G401.6 (cell line): ENCODE measurements around the gene MYO10.

ENCODE experiments used
- FAIRE-seq: peaks from 2 replicates; lab custom pipeline; 2012; peaks lifted over from hg19 to GRCh38; lab: Jason Lieb, UNC

Gene MYO10

DNA sequence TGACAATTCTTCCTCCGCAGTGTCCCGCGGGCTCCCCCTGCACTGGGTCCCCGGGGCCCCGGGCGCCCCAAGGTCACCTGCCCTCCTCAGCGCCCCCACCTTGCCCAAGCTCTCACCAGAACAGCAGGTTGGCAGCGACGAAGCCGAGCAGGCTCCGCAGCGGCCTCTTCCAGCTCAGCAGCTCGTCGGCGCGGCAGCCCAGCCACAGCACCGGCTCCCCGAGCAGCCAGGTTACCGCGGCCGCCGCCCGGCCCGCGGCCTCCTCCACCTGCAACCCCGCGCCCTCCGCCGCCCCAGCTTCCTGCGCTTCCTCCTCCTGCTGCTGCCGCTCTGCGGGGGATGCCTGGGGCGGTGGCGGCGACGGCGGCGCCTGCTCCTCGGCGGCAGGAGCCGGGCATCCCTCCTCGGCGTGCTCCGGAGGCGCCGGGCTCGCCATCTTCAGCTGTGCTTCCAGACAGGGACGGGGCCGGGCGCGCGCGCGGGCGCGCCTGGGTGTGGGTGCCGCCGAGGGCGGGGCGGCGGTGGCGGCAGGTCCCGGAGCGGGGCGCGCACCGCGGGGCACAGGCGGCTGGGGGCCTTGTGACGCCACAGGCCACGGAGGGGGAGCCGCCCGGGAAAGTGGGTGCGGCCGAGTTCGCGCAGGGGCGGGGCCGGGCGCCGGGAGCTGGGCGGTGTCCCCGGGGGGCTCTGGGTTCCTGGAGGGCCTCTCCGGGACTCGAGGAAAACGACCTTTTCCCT, 319.4 kb downstream of the MYO10 start, which contains the start of gene RETREG1:
RETREG1 (minus strand) TSS at position 462 of the 738 bp plus-strand sequence; CDS start at position 436, 26 bp downstream.
- no peak for FAIRE-seq

GRCh38 chr5:16615741-16616535, 320.1 kb downstream of the MYO10 start:
- no peak for FAIRE-seq

DNA sequence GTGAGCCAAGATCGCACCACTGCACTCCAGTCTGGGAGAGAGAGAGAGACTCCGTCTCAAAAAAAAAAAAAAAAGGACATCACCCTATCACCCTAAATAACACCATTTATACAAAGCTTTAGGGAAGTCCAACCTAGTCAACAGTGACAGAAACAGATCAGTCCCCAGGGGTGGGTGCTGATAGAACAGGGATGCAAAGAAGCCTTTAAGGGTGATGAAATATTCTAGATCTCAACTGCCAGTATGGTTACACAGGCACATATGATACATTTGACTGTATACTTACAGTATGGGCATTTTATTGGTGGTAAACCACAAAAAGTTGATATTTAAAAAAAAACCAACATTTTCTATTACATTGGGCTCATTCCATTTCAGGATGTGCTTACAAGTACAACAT, 324.1 kb downstream of the MYO10 start:
- FAIRE-seq = no peak
